H9 (cell line): ENCODE data around the gene TM9SF1. TPM values are rescaled to one million over a fixed set of nuclear protein-coding genes. Genes with fewer than 3 reads are reported as not detected.
A peak's percentile ranks its signal among the peaks of the same experiment; 100 is the strongest.

Source experiments
- DNase-seq: peaks from one replicate; pipeline ENCODE4 v3.0.0-alpha.2; 2017
- H2AFZ ChIP-seq: one replicate; pipeline ENCODE4 v1.6.1; 2013; ENCODE audit warnings: mild to moderate bottlenecking, low read length, control low read depth, moderate library complexity
- H2AK5ac ChIP-seq: 2 replicates; pipeline ENCODE4 v1.6.1; 2013; ENCODE audit warnings: low read length, control low read depth, mixed read lengths; ENCODE audit not compliant: insufficient read length
- H2BK120ac ChIP-seq: one replicate; pipeline ENCODE4 v1.6.1; 2013; ENCODE audit warnings: low read depth, mild to moderate bottlenecking, low read length, control low read depth, inconsistent platforms; ENCODE audit not compliant: poor library complexity, severe bottlenecking
- H2BK12ac ChIP-seq: 2 replicates; pipeline ENCODE4 v1.6.1; 2013; ENCODE audit warnings: low read length, control low read depth, mixed read lengths, low read depth; ENCODE audit not compliant: insufficient read length
- H2BK15ac ChIP-seq: 2 replicates; pipeline ENCODE4 v1.6.1; 2013; ENCODE audit warnings: low read depth, low read length, control low read depth
- H2BK20ac ChIP-seq: one replicate; pipeline ENCODE4 v1.6.1; 2013; ENCODE audit warnings: low read depth, mild to moderate bottlenecking, low read length, control low read depth, inconsistent platforms; ENCODE audit not compliant: poor library complexity, severe bottlenecking
- H2BK5ac ChIP-seq: 2 replicates; pipeline ENCODE4 v1.6.1; 2013; ENCODE audit warnings: low read length, control low read depth, mixed read lengths; ENCODE audit not compliant: insufficient read length
- H3K14ac ChIP-seq: 2 replicates; pipeline ENCODE4 v1.6.1; 2013; ENCODE audit warnings: low read length, control low read depth; ENCODE audit not compliant: insufficient read depth
- H3K18ac ChIP-seq: 2 replicates; pipeline ENCODE4 v1.6.1; 2013; ENCODE audit warnings: low read depth, mild to moderate bottlenecking, mixed read lengths, low read length, control low read depth; ENCODE audit not compliant: insufficient read length
- H3K23ac ChIP-seq: 2 replicates; pipeline ENCODE4 v1.6.1; 2013; ENCODE audit warnings: low read length, control low read depth, mixed read lengths, low read depth; ENCODE audit not compliant: insufficient read length
- H3K23me2 ChIP-seq: 2 replicates; pipeline ENCODE4 v1.6.1; 2013; ENCODE audit warnings: low read depth, mild to moderate bottlenecking, mixed read lengths, low read length, control low read depth; ENCODE audit not compliant: insufficient read length, poor library complexity, severe bottlenecking
- H3K27ac ChIP-seq: 2 replicates; pipeline ENCODE4 v1.5.1; 2013; ENCODE audit warnings: low read length, control low read depth, mixed read lengths, low read depth; ENCODE audit not compliant: insufficient read length
- H3K27me3 ChIP-seq: 2 replicates; pipeline ENCODE4 v1.6.1; 2013; ENCODE audit warnings: low read length, control low read depth, inconsistent platforms; ENCODE audit not compliant: insufficient read depth
- H3K4ac ChIP-seq: 2 replicates; pipeline ENCODE4 v1.6.1; 2013; ENCODE audit warnings: low read depth, mild to moderate bottlenecking, control low read depth, inconsistent platforms, low read length, moderate library complexity
- H3K4me1 ChIP-seq: 2 replicates; pipeline ENCODE4 v1.6.1; 2013; ENCODE audit warnings: low read length, control low read depth, inconsistent platforms; ENCODE audit not compliant: insufficient read depth
- H3K4me2 ChIP-seq: 2 replicates; pipeline ENCODE4 v1.6.1; 2013; ENCODE audit warnings: low read length, control low read depth, mixed read lengths; ENCODE audit not compliant: insufficient read length, insufficient read depth
- H3K56ac ChIP-seq: 2 replicates; pipeline ENCODE4 v1.6.1; 2013; ENCODE audit warnings: low read depth, mild to moderate bottlenecking, mixed read lengths, low read length, control low read depth; ENCODE audit not compliant: insufficient read length
- H3K79me1 ChIP-seq: 2 replicates; pipeline ENCODE4 v1.6.1; 2013; ENCODE audit warnings: low read depth, mild to moderate bottlenecking, moderate library complexity, low read length, control low read depth, inconsistent platforms; ENCODE audit not compliant: insufficient read depth, poor library complexity, severe bottlenecking
- H3K79me2 ChIP-seq: 2 replicates; pipeline ENCODE4 v1.6.1; 2013; ENCODE audit warnings: low read length, control low read depth, inconsistent platforms; ENCODE audit not compliant: insufficient read depth
- H3K9ac ChIP-seq: 2 replicates; pipeline ENCODE4 v1.6.1; 2013; ENCODE audit warnings: low read length, control low read depth, mixed read lengths; ENCODE audit not compliant: insufficient read length; ENCODE audit errors: extremely low read depth
- H3K9me3 ChIP-seq: one replicate; pipeline ENCODE4 v1.6.1; 2013; ENCODE audit warnings: low read depth, low read length, inconsistent platforms; ENCODE audit not compliant: control insufficient read depth
- H3T11ph ChIP-seq: one replicate; pipeline ENCODE4 v1.6.1; 2013; ENCODE audit warnings: mild to moderate bottlenecking, low read length, control low read depth, inconsistent platforms
- H4K20me1 ChIP-seq: one replicate; pipeline ENCODE4 v1.6.1; 2013; ENCODE audit not compliant: control insufficient read depth, insufficient read length, insufficient read depth
- H4K5ac ChIP-seq: 2 replicates; pipeline ENCODE4 v1.6.1; 2013; ENCODE audit warnings: low read depth, mild to moderate bottlenecking, mixed read lengths, low read length, control low read depth; ENCODE audit not compliant: insufficient read length
- H4K8ac ChIP-seq: replicated peaks from 2 replicates; pipeline ENCODE4 v1.6.1; 2013; ENCODE audit warnings: low read length, control low read depth, mixed read lengths, low read depth; ENCODE audit not compliant: insufficient read length
- H4K91ac ChIP-seq: 2 replicates; pipeline ENCODE4 v1.6.1; 2013; ENCODE audit warnings: low read depth, mild to moderate bottlenecking, moderate library complexity, mixed read lengths, low read length, control low read depth; ENCODE audit not compliant: insufficient read length
- H3K27ac Mint-ChIP-seq, 3 experiments: 2 replicates in 2 of 3; 3 replicates in 1 of 3; pipeline ENCODE4 v1.8.0; 2020 to 2021; ENCODE audit warnings: mixed read lengths in 3 of 3, mild to moderate bottlenecking in 1 of 3, moderate library complexity in 1 of 3
- H3K27me3 Mint-ChIP-seq: 2 replicates; pipeline ENCODE4 v1.8.0; 2021; ENCODE audit warnings: low read depth, mild to moderate bottlenecking, moderate library complexity, mixed read lengths
- H3K36me3 Mint-ChIP-seq, 3 experiments: 2 replicates in 2 of 3; 3 replicates in 1 of 3; pipeline ENCODE4 v1.8.0; 2020 to 2021; ENCODE audit warnings: low read depth in 3 of 3, mixed read lengths in 3 of 3; ENCODE audit not compliant: insufficient read depth in 1 of 3
- H3K4me1 Mint-ChIP-seq, 2 experiments: 2 replicates each; pipeline ENCODE4 v1.8.0; 2020; ENCODE audit warnings: mixed read lengths in 2 of 2
- H3K4me3 Mint-ChIP-seq, 2 experiments: 2 replicates in 1 of 2; 3 replicates in 1 of 2; pipeline ENCODE4 v1.8.0; 2020 to 2021; ENCODE audit warnings: mild to moderate bottlenecking in 2 of 2, mixed read lengths in 2 of 2, moderate library complexity in 1 of 2
- H3K9me3 Mint-ChIP-seq, 2 experiments: 2 replicates in 1 of 2; 3 replicates in 1 of 2; pipeline ENCODE4 v1.8.0; 2020; ENCODE audit warnings: mild to moderate bottlenecking in 2 of 2, mixed read lengths in 2 of 2, moderate library complexity in 1 of 2
- CTCF ChIP-seq: fragments of 200-600 bp; sonication (generic); conservative IDR thresholded peaks from 3 replicates; pipeline ENCODE4 v1.8.0; 2021; ENCODE audit warnings: antibody characterized with exemption, mild to moderate bottlenecking
- WGBS: extraction: QIAGEN DNeasy Blood & Tissue Kit; methylation state at CpG from one replicate; pipeline ENCODE4 v1.1.7; 2013; ENCODE audit warnings: missing lambda C conversion rate, low lambda C conversion rate, mixed read lengths; ENCODE audit not compliant: insufficient read length; ENCODE audit errors: extremely low coverage; 5-methylcytosine and 5-hydroxymethylcytosine counted together
- total RNA-seq: library from RNA; stranded (reverse); gene quantifications from 2 replicates; pipeline ENCODE4 v1.2.1, GENCODE V29; 2021

Gene TM9SF1
- total RNA-seq, 1 experiment from 2014 or later, result 31.6 TPM

- Mint-ChIP-seq H3K4me3 (no peak overlapping the region), H3K27ac (peak overlapping the region in 2 of 3 experiments; percentile 12 to 79; a peak in 3 of 7 replicates)
Observed at GRCh38 chr14:24179294-24179960, 15.8 kb downstream of the TM9SF1 start.

More at GRCh38 chr14:24179294-24179960, 15.8 kb downstream of the TM9SF1 start:
- no peaks in the 10 kb centered on the region for H3K4me1 ChIP-seq
- no peak overlapping the region for H2BK20ac ChIP-seq
- no peak overlapping the region for H3K18ac ChIP-seq
- peaks cover 34 to 80% (median 64%) of the 10 kb centered on the region in 3 experiments for H3K36me3 Mint-ChIP-seq
- no peak overlapping the region for H3K4me2 ChIP-seq
- H3K4ac ChIP-seq, result no peak overlapping the region
- H3K9ac ChIP-seq, result no peak overlapping the region
- H3K79me2 ChIP-seq, result no peaks in the 10 kb centered on the region
- no peak overlapping the region for H2BK5ac ChIP-seq
- no peaks in the 10 kb centered on the region; the same call in 1 of the 2 replicates for H3K27me3 Mint-ChIP-seq
- no peak overlapping the region for H4K91ac ChIP-seq
- H3K4me1 Mint-ChIP-seq, result no peaks in the 10 kb centered on the region
- H3K14ac ChIP-seq, result no peak overlapping the region
- no peak overlapping the region for H4K8ac ChIP-seq
- no peak overlapping the region for H2AK5ac ChIP-seq
- no peaks in the 10 kb centered on the region for H3K79me1 ChIP-seq
- H2AFZ ChIP-seq, result no peak overlapping the region
- H3K23ac ChIP-seq, result no peak overlapping the region
- no peak overlapping the region for H2BK120ac ChIP-seq
- no peak overlapping the region for H3T11ph ChIP-seq
- H2BK15ac ChIP-seq, result no peak overlapping the region
- no peaks in the 10 kb centered on the region for H4K20me1 ChIP-seq
- DNase-seq, result no peak
- TF ChIP-seq CTCF, result no peak
- H3K23me2 ChIP-seq, result no peaks in the 10 kb centered on the region
- H3K27ac ChIP-seq, result no peak overlapping the region
- no peaks in the 10 kb centered on the region for H3K9me3 Mint-ChIP-seq
- H3K9me3 ChIP-seq, result no peaks in the 10 kb centered on the region
- no peak overlapping the region for H4K5ac ChIP-seq
- no peak overlapping the region for H2BK12ac ChIP-seq
- no CpG with 5 or more reads among the region's 14 CpGs for WGBS
- no peak overlapping the region for H3K56ac ChIP-seq
- no peaks in the 10 kb centered on the region for H3K27me3 ChIP-seq
